Spleen (tissue), 11 donors: ENCODE data around the gene POMT1. TPM values are rescaled to one million over a fixed set of nuclear protein-coding genes. Genes with fewer than 3 reads are reported as not detected.
A peak's percentile ranks its signal among the peaks of the same experiment; 100 is the strongest.

ENCODE experiments used
- DNase-seq: peaks from one replicate; pipeline ENCODE4 v3.0.0-alpha.2; 2020
- H3K27ac ChIP-seq, 8 donors: fragments of 200-600 bp; sonication (generic) in 7 of 8; 1 replicate in 4 of 8; 2 replicates in 4 of 8; pipeline versions ENCODE4 v1.5.0 to v1.8.0; 2016 to 2021; ENCODE audit warnings: inconsistent platforms in 4 of 8, mild to moderate bottlenecking in 4 of 8, moderate library complexity in 1 of 8
- H3K27me3 ChIP-seq, 7 donors: fragments of 200-600 bp; sonication (generic) in 6 of 7; replicated peaks in 1 of 7; 1 replicate in 4 of 7; 2 replicates in 3 of 7; pipeline versions ENCODE4 v1.5.0 to v1.8.0; 2016 to 2021; ENCODE audit warnings: inconsistent platforms in 3 of 7, mild to moderate bottlenecking in 1 of 7
- H3K36me3 ChIP-seq, 6 donors: fragments of 200-600 bp; sonication (generic) in 5 of 6; 1 replicate in 4 of 6; 2 replicates in 2 of 6; pipeline versions ENCODE4 v1.5.0 to v1.8.0; 2016 to 2021; ENCODE audit warnings: inconsistent platforms in 2 of 6
- H3K4me1 ChIP-seq, 6 donors: fragments of 200-600 bp; sonication (generic) in 5 of 6; 1 replicate in 3 of 6; 2 replicates in 3 of 6; pipeline versions ENCODE4 v1.5.0 to v1.8.0; 2016 to 2021; ENCODE audit warnings: inconsistent platforms in 3 of 6
- H3K4me3 ChIP-seq, 8 donors: fragments of 200-600 bp; sonication (generic) in 7 of 8; 1 replicate in 4 of 8; 2 replicates in 4 of 8; pipeline versions ENCODE4 v1.5.0 to v1.8.0; 2016 to 2021; ENCODE audit warnings: inconsistent platforms in 4 of 8, mild to moderate bottlenecking in 4 of 8, moderate library complexity in 2 of 8
- H3K9me3 ChIP-seq, 8 donors: fragments of 200-600 bp; sonication (generic) in 7 of 8; 1 replicate in 4 of 8; 2 replicates in 4 of 8; pipeline versions ENCODE4 v1.5.0 to v1.8.0; 2016 to 2021; ENCODE audit warnings: inconsistent platforms in 4 of 8
- POLR2A ChIP-seq, 3 donors: fragments of 450-650 bp; IDR thresholded peaks; one replicate each; pipeline ENCODE4 v1.5.1; 2017; ENCODE audit warnings: antibody characterized with exemption in 3 of 3, mild to moderate bottlenecking in 1 of 3
- POLR2AphosphoS5 ChIP-seq, 3 donors: sonication (generic); formaldehyde crosslinking; IDR thresholded peaks; one replicate each; pipeline ENCODE4 v1.5.1; 2017; ENCODE audit warnings: antibody characterized with exemption in 3 of 3
- WGBS, 5 donors: extraction: QIAGEN DNeasy Blood & Tissue Kit in 3 of 5; methylation state at CpG; one replicate each; pipeline versions ENCODE4 v1.1.5 to v1.1.7; 2013 to 2018; 5-methylcytosine and 5-hydroxymethylcytosine counted together
- intact Hi-C: fragments of 100-400 bp; cut with DNase I; formaldehyde crosslinking; loops from one replicate; pipeline ENCODE4 v1.15.0; 2023; ENCODE audit warnings: low total_unique reads
- polyA plus RNA-seq, 3 donors: library from polyadenylated mRNA; stranded (reverse); fragments of 200-250 nt; gene quantifications; one replicate each; pipeline ENCODE4 v1.2.1, GENCODE V29; 2013
- total RNA-seq, 7 donors: library from RNA; depleted of rRNA in 3 of 7; stranded (reverse); fragments of >200 nt in 3 of 7; fragmentation: NEBNext Ultra II Directional in 4 of 7; extraction: Animal tissue kit (Norgen Biotek cat#: 25700) in 4 of 7; gene quantifications; one replicate each; pipeline versions ENCODE4 v1.1.0 to v1.2.1, GENCODE V29; 2016 to 2021
- TF ChIP-seq, protein P1 (sequence below), 11 experiments: fragments of 200-600 bp in 7 of 11; fragments of 450-650 bp in 4 of 11; sonication (generic) in 4 of 11; IDR thresholded peaks in 8 of 11; conservative IDR thresholded peaks in 3 of 11; 1 replicate in 7 of 11; 2 replicates in 4 of 11; pipeline versions ENCODE4 v1.4.0 to v1.8.0; 2016 to 2021; ENCODE audit warnings: antibody characterized with exemption in 11 of 11, inconsistent platforms in 4 of 11, mild to moderate bottlenecking in 1 of 11
- donor health status: healthy with polysubstance abuse.
- donor health status: DM: no; HTN: no; CAD: no; lungs with moderate emphysema.
- donor health status: DM: no; HTN: no; CAD: no.
- donor health status: Bipolar disorder and iron deficiency.
- donor health status: healthy.
- donor health status: DM: no; HTN: no; CAD: no.
- donor health status: DM: yes; HTN: yes; CAD: no.

Gene POMT1
- total and polyA plus RNA-seq, 10 donors: 20.4 to 66.5 (median 32.3) TPM

DNA sequence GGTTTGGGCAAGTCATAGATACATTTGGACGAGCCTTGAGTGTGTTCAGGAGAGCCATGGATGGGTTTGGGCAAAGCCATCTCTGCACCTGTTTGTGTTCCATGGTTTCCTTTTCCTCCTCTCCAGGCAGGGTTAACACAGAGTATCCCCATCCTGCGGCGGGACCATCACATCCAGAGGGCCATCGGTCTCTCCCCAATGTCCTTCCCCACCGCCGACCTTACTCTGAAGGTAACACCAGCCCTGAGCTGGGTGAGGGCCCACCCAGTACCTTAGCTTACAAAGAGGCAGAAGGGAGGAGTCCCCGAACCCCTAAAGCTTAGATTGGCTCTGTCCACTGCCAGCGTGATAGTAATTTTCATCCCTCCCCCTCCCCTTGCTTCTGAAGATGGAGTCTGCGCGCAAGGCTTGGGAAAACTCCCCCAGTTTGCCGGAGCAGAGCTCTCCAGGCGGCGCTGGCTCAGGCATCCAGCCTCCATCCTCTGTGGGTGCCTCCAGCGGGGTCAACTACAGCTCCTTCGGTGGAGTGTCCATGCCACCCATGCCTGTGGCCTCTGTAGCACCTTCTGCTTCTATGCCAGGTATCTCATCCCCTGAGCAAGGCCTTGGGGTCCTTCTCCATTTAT lies 18.0 kb upstream of the POMT1 start:
- Histone ChIP-seq H3K4me1 (no peaks in the 10 kb centered on the region), H3K27me3 (no peaks in the 10 kb centered on the region), H3K4me3 (no peak overlapping the region), H3K36me3 (peaks cover 3 to 100% (median 97%) of the 10 kb centered on the region in 6 donors), H3K27ac (no peak overlapping the region), H3K9me3 (no peaks in the 10 kb centered on the region)
- 94 to 97% (median 96%) methylated on average over 14 to 15 of the region's 15 CpGs for WGBS, 5 donors
- DNase-seq: peak; percentile 40
- TF ChIP-seq, protein P1, sequence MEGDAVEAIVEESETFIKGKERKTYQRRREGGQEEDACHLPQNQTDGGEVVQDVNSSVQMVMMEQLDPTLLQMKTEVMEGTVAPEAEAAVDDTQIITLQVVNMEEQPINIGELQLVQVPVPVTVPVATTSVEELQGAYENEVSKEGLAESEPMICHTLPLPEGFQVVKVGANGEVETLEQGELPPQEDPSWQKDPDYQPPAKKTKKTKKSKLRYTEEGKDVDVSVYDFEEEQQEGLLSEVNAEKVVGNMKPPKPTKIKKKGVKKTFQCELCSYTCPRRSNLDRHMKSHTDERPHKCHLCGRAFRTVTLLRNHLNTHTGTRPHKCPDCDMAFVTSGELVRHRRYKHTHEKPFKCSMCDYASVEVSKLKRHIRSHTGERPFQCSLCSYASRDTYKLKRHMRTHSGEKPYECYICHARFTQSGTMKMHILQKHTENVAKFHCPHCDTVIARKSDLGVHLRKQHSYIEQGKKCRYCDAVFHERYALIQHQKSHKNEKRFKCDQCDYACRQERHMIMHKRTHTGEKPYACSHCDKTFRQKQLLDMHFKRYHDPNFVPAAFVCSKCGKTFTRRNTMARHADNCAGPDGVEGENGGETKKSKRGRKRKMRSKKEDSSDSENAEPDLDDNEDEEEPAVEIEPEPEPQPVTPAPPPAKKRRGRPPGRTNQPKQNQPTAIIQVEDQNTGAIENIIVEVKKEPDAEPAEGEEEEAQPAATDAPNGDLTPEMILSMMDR (IDR thresholded peaks at IDR 0.05 in 8 of 11, conservative IDR thresholded peaks at IDR 0.05 in 3 of 11): no peak
- TF ChIP-seq POLR2A (IDR thresholded peaks at IDR 0.05) (no peak), POLR2AphosphoS5 (IDR thresholded peaks at IDR 0.05) (no peak)
- intact Hi-C loops: loop anchor here (10.0 kb wide), 1 partner anchor 120 kb away; no protein-coding TSS in a partner anchor

DNA sequence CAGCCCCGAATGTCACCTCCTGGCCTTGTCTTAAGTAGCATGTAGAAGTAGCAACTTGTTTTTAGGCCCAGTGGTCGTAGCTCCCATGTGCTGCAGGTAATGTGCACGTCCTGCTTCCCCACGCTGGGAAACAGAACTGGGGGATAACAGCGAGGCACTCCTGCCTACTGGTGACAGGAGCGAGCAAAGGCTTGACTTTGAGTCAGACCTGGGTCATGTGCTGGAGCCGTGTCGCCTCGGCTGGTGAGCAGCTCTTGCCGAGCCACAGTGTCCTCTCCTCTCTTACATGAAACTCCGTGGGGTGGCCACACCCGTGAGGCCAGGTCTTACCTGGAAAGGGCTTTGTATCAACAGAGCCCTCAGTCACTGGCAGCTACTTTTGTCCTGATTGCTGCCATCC lies 17.5 kb upstream of the POMT1 start:
- peaks cover 3 to 100% (median 97%) of the 10 kb centered on the region in 6 donors for H3K36me3 ChIP-seq
- TF ChIP-seq POLR2AphosphoS5 (IDR thresholded peaks at IDR 0.05) (no peak), POLR2A (IDR thresholded peaks at IDR 0.05) (no peak)
- TF ChIP-seq, protein P1 (IDR thresholded peaks at IDR 0.05 in 8 of 11, conservative IDR thresholded peaks at IDR 0.05 in 3 of 11): no peak

DNA sequence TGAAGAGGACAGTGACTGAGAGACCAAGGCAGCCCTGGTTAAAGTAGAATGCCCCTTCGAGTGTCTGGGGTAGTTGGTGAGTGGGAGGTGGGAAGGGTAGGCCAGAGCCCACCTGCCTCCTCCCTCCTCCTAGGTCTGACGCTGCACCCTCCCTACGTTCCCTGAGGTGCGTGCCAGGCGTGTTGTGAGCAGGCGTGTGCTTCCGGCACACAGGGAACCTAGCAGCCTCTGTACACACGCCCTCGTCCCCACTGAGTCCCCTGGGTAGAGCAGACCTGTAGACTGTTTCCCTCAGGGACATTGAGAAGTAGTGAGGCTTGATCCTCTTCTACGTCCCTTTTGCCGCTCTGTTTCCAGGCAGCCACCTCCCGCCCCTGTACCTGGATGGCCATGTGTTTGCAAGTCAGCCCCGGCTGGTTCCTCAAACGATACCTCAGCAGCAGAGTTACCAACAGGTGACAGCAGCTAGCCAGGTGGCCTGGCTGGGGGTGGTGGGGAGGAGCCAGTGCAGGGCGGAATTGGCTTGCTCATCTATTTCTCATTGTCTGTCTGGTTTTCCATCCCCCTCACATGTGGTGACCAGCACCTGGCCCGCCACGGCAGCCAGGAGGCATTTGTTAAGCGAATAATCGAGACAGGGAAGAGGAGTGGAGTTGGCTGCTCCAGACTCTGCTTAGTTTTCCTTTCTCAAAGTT lies 16.8 kb upstream of the POMT1 start:
- TF ChIP-seq POLR2A (IDR thresholded peaks at IDR 0.05) (no peak), POLR2AphosphoS5 (IDR thresholded peaks at IDR 0.05) (peak in 2 of 3 donors; percentile 18 to 45)
- TF ChIP-seq, protein P1 (IDR thresholded peaks at IDR 0.05 in 8 of 11, conservative IDR thresholded peaks at IDR 0.05 in 3 of 11): no peak
- intact Hi-C loops: loop anchor here (10.0 kb wide), 1 partner anchor 121 kb away; no protein-coding TSS in a partner anchor
- WGBS, 5 donors: 84 to 95% (median 90%) methylated on average over 14 to 19 of the region's 19 CpGs
- DNase-seq: no peak
- H3K27ac ChIP-seq: no peak overlapping the region
- H3K4me1 ChIP-seq: no peaks in the 10 kb centered on the region
- H3K27me3 ChIP-seq: no peaks in the 10 kb centered on the region
- H3K4me3 ChIP-seq: no peak overlapping the region
- H3K36me3 ChIP-seq: peaks cover 3 to 100% (median 98%) of the 10 kb centered on the region in 6 donors
- H3K9me3 ChIP-seq: no peaks in the 10 kb centered on the region

More for the DNA sequence above, 17.5 kb upstream of the POMT1 start:
- DNase-seq: no peak
- H3K9me3 ChIP-seq: no peaks in the 10 kb centered on the region
- no peaks in the 10 kb centered on the region for H3K4me1 ChIP-seq
- no peak overlapping the region for H3K27ac ChIP-seq
- intact Hi-C loops: loop anchor here (10.0 kb wide), 1 partner anchor 120 kb away; no protein-coding TSS in a partner anchor
- H3K4me3 ChIP-seq: no peak overlapping the region
- WGBS, 5 donors: 89 to 96% (median 93%) methylated on average over 12 of the region's 12 CpGs
- no peaks in the 10 kb centered on the region for H3K27me3 ChIP-seq

GRCh38 chr9:131487001-131487400 lies 15.7 kb upstream of the POMT1 start:
- H3K27ac ChIP-seq: no peak overlapping the region
- H3K36me3 ChIP-seq: peaks cover 3 to 100% (median 100%) of the 10 kb centered on the region in 6 donors
- 84 to 97% (median 94%) methylated on average over 9 of the region's 9 CpGs for WGBS, 5 donors
- no peaks in the 10 kb centered on the region for H3K4me1 ChIP-seq
- TF ChIP-seq, protein P1 (IDR thresholded peaks at IDR 0.05 in 8 of 11, conservative IDR thresholded peaks at IDR 0.05 in 3 of 11): no peak
- TF ChIP-seq POLR2A (IDR thresholded peaks at IDR 0.05) (no peak), POLR2AphosphoS5 (IDR thresholded peaks at IDR 0.05) (no peak)
- DNase-seq: no peak
- intact Hi-C loops: loop anchor here (10.0 kb wide), 1 partner anchor 122 kb away; no protein-coding TSS in a partner anchor
- H3K4me3 ChIP-seq: no peak overlapping the region
- H3K9me3 ChIP-seq: no peaks in the 10 kb centered on the region
- no peaks in the 10 kb centered on the region for H3K27me3 ChIP-seq
